ENCODE measurements around the gene MAML2.

The MAML2 gene

GRCh38 chr11:96095884-96096303 is 247.1 kb downstream of the MAML2 start:
- Histone ChIP-seq H3K9me3 (ENCODE audit: severe bottlenecking) (no peaks in the 10 kb centered on the region), H3K27me3 (ENCODE audit: insufficient read depth, poor library complexity, severe bottlenecking) (no peaks in the 10 kb centered on the region), H3K4me3 (ENCODE audit: severe bottlenecking) (no peak overlapping the region), H3K36me3 (ENCODE audit: low read depth) (no peaks in the 10 kb centered on the region), H3K27ac (ENCODE audit: poor library complexity, severe bottlenecking) (peak overlapping the region; percentile 36), H3K4me1 (ENCODE audit: insufficient read depth, poor library complexity, severe bottlenecking) (peaks cover 36% of the 10 kb centered on the region)
- ATAC-seq (ENCODE audit: low read depth) (peak; percentile 91), DNase-seq (ENCODE audit: low spot score) (no peak)
- TF ChIP-seq CTCF (IDR thresholded peaks at IDR 0.05; ENCODE audit: poor library complexity, severe bottlenecking) = no peak

GRCh38 chr11:96094156-96094555 is 248.8 kb downstream of the MAML2 start:
- Histone ChIP-seq H3K9me3 (ENCODE audit: severe bottlenecking) (no peaks in the 10 kb centered on the region), H3K4me1 (ENCODE audit: insufficient read depth, poor library complexity, severe bottlenecking) (peaks cover 33% of the 10 kb centered on the region), H3K27ac (ENCODE audit: poor library complexity, severe bottlenecking) (no peak overlapping the region), H3K27me3 (ENCODE audit: insufficient read depth, poor library complexity, severe bottlenecking) (no peaks in the 10 kb centered on the region), H3K4me3 (ENCODE audit: severe bottlenecking) (no peak overlapping the region), H3K36me3 (ENCODE audit: low read depth) (no peaks in the 10 kb centered on the region)
- TF ChIP-seq CTCF (IDR thresholded peaks at IDR 0.05; ENCODE audit: poor library complexity, severe bottlenecking) = no peak
- ATAC-seq (ENCODE audit: low read depth) (no peak), DNase-seq (ENCODE audit: low spot score) (no peak)

GRCh38 chr11:96092511-96092910 is 250.5 kb downstream of the MAML2 start:
- TF ChIP-seq CTCF (IDR thresholded peaks at IDR 0.05; ENCODE audit: poor library complexity, severe bottlenecking) = no peak
- Histone ChIP-seq H3K4me3 (ENCODE audit: severe bottlenecking) (no peak overlapping the region), H3K4me1 (ENCODE audit: insufficient read depth, poor library complexity, severe bottlenecking) (peaks cover 17% of the 10 kb centered on the region), H3K27ac (ENCODE audit: poor library complexity, severe bottlenecking) (no peak overlapping the region), H3K36me3 (ENCODE audit: low read depth) (no peaks in the 10 kb centered on the region), H3K27me3 (ENCODE audit: insufficient read depth, poor library complexity, severe bottlenecking) (no peaks in the 10 kb centered on the region), H3K9me3 (ENCODE audit: severe bottlenecking) (no peaks in the 10 kb centered on the region)
- ATAC-seq (ENCODE audit: low read depth) = no peak
- no peak for DNase-seq (ENCODE audit: low spot score)

GRCh38 chr11:96091476-96091875 is 251.5 kb downstream of the MAML2 start:
- Histone ChIP-seq H3K4me1 (ENCODE audit: insufficient read depth, poor library complexity, severe bottlenecking) (peaks cover 13% of the 10 kb centered on the region), H3K27ac (ENCODE audit: poor library complexity, severe bottlenecking) (no peak overlapping the region), H3K9me3 (ENCODE audit: severe bottlenecking) (no peaks in the 10 kb centered on the region), H3K27me3 (ENCODE audit: insufficient read depth, poor library complexity, severe bottlenecking) (no peaks in the 10 kb centered on the region), H3K4me3 (ENCODE audit: severe bottlenecking) (no peak overlapping the region), H3K36me3 (ENCODE audit: low read depth) (no peaks in the 10 kb centered on the region)
- DNase-seq (ENCODE audit: low spot score) (no peak), ATAC-seq (ENCODE audit: low read depth) (0 out of 3 replicates have a peak, but pooled peaks have one; percentile 32)
- peak; percentile 32 for TF ChIP-seq CTCF (IDR thresholded peaks at IDR 0.05; ENCODE audit: poor library complexity, severe bottlenecking)

GRCh38 chr11:96090711-96091110 is 252.3 kb downstream of the MAML2 start:
- no peaks in the 10 kb centered on the region for H3K9me3 ChIP-seq (ENCODE audit: severe bottlenecking)
- no peak overlapping the region for H3K27ac ChIP-seq (ENCODE audit: poor library complexity, severe bottlenecking)
- ATAC-seq (ENCODE audit: low read depth) (no peak), DNase-seq (ENCODE audit: low spot score) (no peak)
- H3K36me3 ChIP-seq (ENCODE audit: low read depth) = no peaks in the 10 kb centered on the region
- peaks cover 5% of the 10 kb centered on the region for H3K4me1 ChIP-seq (ENCODE audit: insufficient read depth, poor library complexity, severe bottlenecking)
- H3K27me3 ChIP-seq (ENCODE audit: insufficient read depth, poor library complexity, severe bottlenecking) = no peaks in the 10 kb centered on the region
- no peak for TF ChIP-seq CTCF (IDR thresholded peaks at IDR 0.05; ENCODE audit: poor library complexity, severe bottlenecking)
- no peak overlapping the region for H3K4me3 ChIP-seq (ENCODE audit: severe bottlenecking)

Data from RWPE2 (cell line).